Stomach (tissue), 9 donors: ENCODE data around the gene IL24. TPM values are rescaled to one million over a fixed set of nuclear protein-coding genes. Genes with fewer than 3 reads are reported as not detected.

Experiments
- DNase-seq, 2 donors: peaks; one replicate each; pipeline versions ENCODE4 v3.0.0 to v3.0.0-alpha.2; 2013 to 2019
- H3K27ac ChIP-seq, 5 donors: fragments of 200-600 bp in 4 of 5; sonication (generic) in 4 of 5; one replicate each; pipeline ENCODE4 v1.5.1; 2013 to 2019; ENCODE audit warnings: mild to moderate bottlenecking in 1 of 5, moderate library complexity in 1 of 5
- H3K27me3 ChIP-seq, 3 donors: fragments of 200-600 bp; sonication (generic); one replicate each; pipeline ENCODE4 v1.5.1; 2017 to 2019; ENCODE audit warnings: mixed run types in 1 of 3
- H3K36me3 ChIP-seq, 4 donors: fragments of 200-600 bp; sonication (generic); 1 replicate in 3 of 4; 2 replicates in 1 of 4; pipeline ENCODE4 v1.5.1; 2016 to 2019
- H3K4me1 ChIP-seq, 4 donors: fragments of 200-600 bp; sonication (generic); one replicate each; pipeline ENCODE4 v1.5.1; 2016 to 2019
- H3K4me3 ChIP-seq, 4 donors: fragments of 200-600 bp; sonication (generic) in 3 of 4; one replicate each; pipeline ENCODE4 v1.5.1; 2016 to 2019; ENCODE audit warnings: mild to moderate bottlenecking in 1 of 4
- H3K9me3 ChIP-seq, 4 donors: fragments of 200-600 bp; sonication (generic); one replicate each; pipeline ENCODE4 v1.5.1; 2016 to 2019
- CTCF ChIP-seq, 7 experiments: fragments of 450-650 bp in 4 of 7; fragments of 200-600 bp in 3 of 7; sonication (generic) in 3 of 7; IDR thresholded peaks; one replicate each; pipeline ENCODE4 v1.5.1; 2016 to 2019; ENCODE audit warnings: antibody characterized with exemption in 7 of 7, control low read depth in 2 of 7, mild to moderate bottlenecking in 1 of 7
- EP300 ChIP-seq: sonication (generic); formaldehyde crosslinking; IDR thresholded peaks from one replicate; pipeline ENCODE4 v1.6.1; 2017; ENCODE audit warnings: antibody characterized with exemption
- POLR2A ChIP-seq, 4 donors: fragments of 450-650 bp; IDR thresholded peaks; one replicate each; pipeline ENCODE4 v1.6.1; 2016; ENCODE audit warnings: antibody characterized with exemption in 4 of 4, control low read depth in 2 of 4, mild to moderate bottlenecking in 1 of 4, moderate library complexity in 1 of 4
- POLR2AphosphoS5 ChIP-seq, 3 donors: sonication (generic); formaldehyde crosslinking; IDR thresholded peaks; one replicate each; pipeline ENCODE4 v1.6.1; 2016; ENCODE audit warnings: antibody characterized with exemption in 3 of 3
- WGBS, 5 donors: extraction: QIAGEN DNeasy Blood & Tissue Kit in 3 of 5; methylation state at CpG; one replicate each; pipeline versions ENCODE4 v1.1.5 to v1.1.7; 2013 to 2018; 5-methylcytosine and 5-hydroxymethylcytosine counted together
- intact Hi-C: fragments of 100-400 bp; cut with DNase I; formaldehyde crosslinking; loops from one replicate; pipeline ENCODE4 v1.15.1; 2023; ENCODE audit warnings: low total_unique reads
- polyA plus RNA-seq, 3 donors: library from polyadenylated mRNA; stranded (reverse); fragments of 200-250 nt; gene quantifications; one replicate each; pipeline ENCODE4 v1.2.3, GENCODE V29; 2013
- total RNA-seq, 5 donors: library from RNA; depleted of rRNA; stranded (reverse); fragments of >200 nt; gene quantifications; one replicate each; pipeline versions ENCODE4 v1.1.0 to v1.2.3, GENCODE V29; 2014 to 2016
- donor health status: healthy with polysubstance abuse.
- donor health status: Bipolar disorder and iron deficiency.
- donor health status: healthy.

The IL24 gene
- total and polyA plus RNA-seq, 8 donors = 1.00 TPM; not detected in 7

GRCh38 chr1:206904423-206905142, 7.3 kb downstream of the IL24 start:
- H3K9me3 ChIP-seq = no peaks in the 10 kb centered on the region
- WGBS, 5 donors = 79 to 89% (median 83%) methylated on average over 10 of the region's 10 CpGs
- no peak for DNase-seq
- intact Hi-C loops = loop anchor here (10.0 kb wide), 1 partner anchor 170 kb away; no protein-coding TSS in a partner anchor
- H3K27ac ChIP-seq = no peak overlapping the region
- TF ChIP-seq CTCF (IDR thresholded peaks at IDR 0.05) (no peak), POLR2A (IDR thresholded peaks at IDR 0.05) (no peak), EP300 (no peak), POLR2AphosphoS5 (IDR thresholded peaks at IDR 0.05) (no peak)
- H3K36me3 ChIP-seq = no peaks in the 10 kb centered on the region
- H3K4me1 ChIP-seq = peaks cover 9 to 13% (median 11%) of the 10 kb centered on the region in 4 donors
- H3K4me3 ChIP-seq = no peak overlapping the region
- H3K27me3 ChIP-seq = peaks cover 0 to 19% (median 4%) of the 10 kb centered on the region in 3 donors

GRCh38 chr1:206905295-206906164, 8.3 kb downstream of the IL24 start:
- WGBS, 5 donors = 71 to 81% (median 76%) methylated on average over 4 of the region's 4 CpGs
- no peak overlapping the region for H3K27ac ChIP-seq
- no peaks in the 10 kb centered on the region for H3K36me3 ChIP-seq
- no peaks in the 10 kb centered on the region for H3K9me3 ChIP-seq
- TF ChIP-seq EP300 = no peak
- peaks cover 0 to 27% (median 10%) of the 10 kb centered on the region in 3 donors for H3K27me3 ChIP-seq
- intact Hi-C loops = loop anchor here (10.0 kb wide), 1 partner anchor 171 kb away; no protein-coding TSS in a partner anchor
- H3K4me3 ChIP-seq = no peak overlapping the region
- H3K4me1 ChIP-seq = peaks cover 14 to 20% (median 18%) of the 10 kb centered on the region in 4 donors
- no peak for DNase-seq

GRCh38 chr1:206907304-206907991, 10.2 kb downstream of the IL24 start:
- intact Hi-C loops = loop anchor here (10.0 kb wide), 1 partner anchor 173 kb away; no protein-coding TSS in a partner anchor
- Histone ChIP-seq H3K27ac (no peak overlapping the region), H3K36me3 (no peaks in the 10 kb centered on the region), H3K4me3 (no peak overlapping the region), H3K4me1 (peaks cover 14 to 36% (median 21%) of the 10 kb centered on the region in 4 donors), H3K9me3 (no peaks in the 10 kb centered on the region), H3K27me3 (peaks cover 0 to 27% (median 10%) of the 10 kb centered on the region in 3 donors)
- TF ChIP-seq POLR2A (IDR thresholded peaks at IDR 0.05) = no peak
- no peak for TF ChIP-seq POLR2AphosphoS5 (IDR thresholded peaks at IDR 0.05)
- TF ChIP-seq CTCF (IDR thresholded peaks at IDR 0.05) = peak in 1 of 7 experiments; percentile 21
- 78 to 86% (median 81%) methylated on average over 21 to 23 of the region's 23 CpGs for WGBS, 5 donors
- DNase-seq = no peak

- intact Hi-C loops = loop anchor here (10.0 kb wide), 1 partner anchor 173 kb away; no protein-coding TSS in a partner anchor
- peaks cover 14 to 37% (median 22%) of the 10 kb centered on the region in 4 donors for H3K4me1 ChIP-seq
- 84 to 92% (median 88%) methylated on average over 10 of the region's 10 CpGs for WGBS, 5 donors
- H3K4me3 ChIP-seq = no peak overlapping the region
- H3K27me3 ChIP-seq = peaks cover 0 to 32% (median 10%) of the 10 kb centered on the region in 3 donors
- H3K27ac ChIP-seq = no peak overlapping the region
- DNase-seq = no peak
- H3K9me3 ChIP-seq = no peaks in the 10 kb centered on the region
- TF ChIP-seq EP300 = no peak
- TF ChIP-seq CTCF (IDR thresholded peaks at IDR 0.05) = no peak
- no peak for TF ChIP-seq POLR2AphosphoS5 (IDR thresholded peaks at IDR 0.05)
- no peak for TF ChIP-seq POLR2A (IDR thresholded peaks at IDR 0.05)
- no peaks in the 10 kb centered on the region for H3K36me3 ChIP-seq
Observed at GRCh38 chr1:206908038-206908437, 10.8 kb downstream of the IL24 start.
